Measurements from ENCODE around the gene IGLL5.

The IGLL5 gene

GRCh38 chr22:22926370-22927195 is 39.0 kb downstream of the IGLL5 start:
- H3K4me2 ChIP-seq (ENCODE audit: low read length): no peak overlapping the region
- H3K4me3 ChIP-seq (ENCODE audit: low read depth, low read length): no peak overlapping the region
- H3K27me3 ChIP-seq (ENCODE audit: control insufficient read depth, insufficient read depth, low read length): no peaks in the 10 kb centered on the region
- no peaks in the 10 kb centered on the region for H3K9me3 ChIP-seq (ENCODE audit: control insufficient read depth, low read length)
- no peak overlapping the region for H3K9ac ChIP-seq
- H3K36me3 ChIP-seq (ENCODE audit: control insufficient read depth, insufficient read depth, low read length): no peaks in the 10 kb centered on the region
- no peak overlapping the region for H3K27ac ChIP-seq
- H3K4me1 ChIP-seq: no peaks in the 10 kb centered on the region
- no peak for TF ChIP-seq CTCF (IDR thresholded peaks at IDR 0.05)
- no peaks in the 10 kb centered on the region for H3K79me2 ChIP-seq
- H2AFZ ChIP-seq: no peak overlapping the region

GRCh38 chr22:22927196-22927887 is 39.7 kb downstream of the IGLL5 start:
- TF ChIP-seq CTCF (IDR thresholded peaks at IDR 0.05): no peak
- Histone ChIP-seq H2AFZ (no peak overlapping the region), H3K9ac (no peak overlapping the region), H3K36me3 (ENCODE audit: control insufficient read depth, insufficient read depth, low read length) (no peaks in the 10 kb centered on the region), H3K27ac (no peak overlapping the region), H3K27me3 (ENCODE audit: control insufficient read depth, insufficient read depth, low read length) (no peaks in the 10 kb centered on the region), H3K4me1 (no peaks in the 10 kb centered on the region), H3K4me3 (ENCODE audit: low read depth, low read length) (no peak overlapping the region), H3K9me3 (ENCODE audit: control insufficient read depth, low read length) (no peaks in the 10 kb centered on the region), H3K4me2 (ENCODE audit: low read length) (no peak overlapping the region), H3K79me2 (no peaks in the 10 kb centered on the region)

- Histone ChIP-seq H3K9me3 (ENCODE audit: control insufficient read depth, low read length) (no peaks in the 10 kb centered on the region), H3K79me2 (no peaks in the 10 kb centered on the region), H3K4me1 (no peaks in the 10 kb centered on the region), H3K9ac (no peak overlapping the region), H3K36me3 (ENCODE audit: control insufficient read depth, insufficient read depth, low read length) (no peaks in the 10 kb centered on the region), H3K4me3 (ENCODE audit: low read depth, low read length) (no peak overlapping the region), H3K27ac (no peak overlapping the region), H3K27me3 (ENCODE audit: control insufficient read depth, insufficient read depth, low read length) (no peaks in the 10 kb centered on the region), H2AFZ (no peak overlapping the region), H3K4me2 (ENCODE audit: low read length) (no peak overlapping the region)
- TF ChIP-seq CTCF (IDR thresholded peaks at IDR 0.05): no peak
Measured at GRCh38 chr22:22927888-22928665, 40.5 kb downstream of the IGLL5 start.

- H3K79me2 ChIP-seq: no peaks in the 10 kb centered on the region
- no peaks in the 10 kb centered on the region for H3K9me3 ChIP-seq (ENCODE audit: control insufficient read depth, low read length)
- no peak for TF ChIP-seq CTCF (IDR thresholded peaks at IDR 0.05)
- H3K27ac ChIP-seq: no peak overlapping the region
- H3K9ac ChIP-seq: no peak overlapping the region
- H3K4me2 ChIP-seq (ENCODE audit: low read length): no peak overlapping the region
- H3K4me1 ChIP-seq: no peaks in the 10 kb centered on the region
- H2AFZ ChIP-seq: no peak overlapping the region
- no peaks in the 10 kb centered on the region for H3K36me3 ChIP-seq (ENCODE audit: control insufficient read depth, insufficient read depth, low read length)
- H3K27me3 ChIP-seq (ENCODE audit: control insufficient read depth, insufficient read depth, low read length): no peaks in the 10 kb centered on the region
- H3K4me3 ChIP-seq (ENCODE audit: low read depth, low read length): no peak overlapping the region
Measured at GRCh38 chr22:22928666-22929380, 41.2 kb downstream of the IGLL5 start.

Data from parathyroid adenoma (tissue), 2 donors.